ENCODE measurements around the gene TUBA1A. TPM values are rescaled to one million over a fixed set of nuclear protein-coding genes. Genes with fewer than 3 reads are reported as not detected.

TUBA1A gene
- total and polyA plus RNA-seq, 2 donors from 2014 or later: 94.3 to 128 TPM

DNA sequence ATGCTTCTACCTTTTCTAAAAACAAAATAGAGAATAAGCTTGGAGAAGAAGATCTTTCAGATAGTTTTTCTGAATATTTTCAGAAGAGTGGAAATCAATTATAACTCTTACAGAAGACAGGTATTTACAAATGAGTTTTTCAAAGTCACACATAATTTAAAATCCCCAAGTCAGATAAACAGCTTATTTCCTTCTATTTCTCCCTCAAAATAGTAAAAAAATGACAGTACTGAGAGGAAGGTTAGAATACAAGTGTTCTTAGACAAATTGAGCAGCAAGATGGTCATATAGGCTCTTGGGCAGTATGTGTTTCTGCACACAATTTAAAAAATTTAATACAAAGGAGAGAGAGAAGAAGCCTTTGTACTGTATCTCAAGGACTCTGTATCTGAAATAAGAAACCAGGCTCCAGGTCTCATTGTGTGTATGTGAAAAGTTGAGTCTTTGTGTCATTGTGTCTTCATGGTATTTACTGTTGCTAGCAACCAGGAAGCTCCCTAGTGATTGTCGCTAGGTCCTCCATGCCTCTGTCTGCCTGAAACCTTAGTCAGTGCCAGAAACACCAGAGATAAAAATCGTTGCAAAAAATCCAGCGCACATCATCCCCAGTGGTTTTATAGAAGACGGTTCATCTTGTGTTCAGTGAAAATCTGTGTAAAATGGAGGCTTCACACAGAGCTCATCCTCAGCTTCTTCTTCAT, 12.9 kb upstream of the TUBA1A start:
- Histone ChIP-seq H3K27me3 (ENCODE audit: control insufficient read depth, insufficient read depth, low read length) (no peaks in the 10 kb centered on the region), H3K9me3 (ENCODE audit: control insufficient read depth in 2 of 3, insufficient read depth in 1 of 3, low read length in 3 of 3) (no peaks in the 10 kb centered on the region), H3K27ac (ENCODE audit: low read depth in 2 of 2, low read length in 2 of 2) (peak overlapping the region; percentile 20 to 68), H3K4me3 (ENCODE audit: low read length in 3 of 3) (no peak overlapping the region), H3K36me3 (ENCODE audit: control insufficient read depth in 2 of 3, insufficient read depth in 3 of 3, low read length in 3 of 3) (no peaks in the 10 kb centered on the region), H3K4me1 (ENCODE audit: control insufficient read depth in 2 of 3, insufficient read depth in 2 of 3, low read depth in 1 of 3, low read length in 3 of 3) (peaks cover 0 to 4% (median 3%) of the 10 kb centered on the region in 3 donors), H3K9ac (ENCODE audit: low read length in 3 of 3) (peak overlapping the region in 1 of 3 donors; percentile 31)
- FAIRE-seq (no peak), DNase-seq (peak in 4 of 5 donors; percentile 23 to 47 (median 41))
- TF ChIP-seq CTCF (IDR thresholded peaks at IDR 0.05; ENCODE audit: borderline replicate concordance, extremely low read depth, insufficient read depth): no peak
- intact Hi-C loops (cut with DNase I): no loop called here

DNA sequence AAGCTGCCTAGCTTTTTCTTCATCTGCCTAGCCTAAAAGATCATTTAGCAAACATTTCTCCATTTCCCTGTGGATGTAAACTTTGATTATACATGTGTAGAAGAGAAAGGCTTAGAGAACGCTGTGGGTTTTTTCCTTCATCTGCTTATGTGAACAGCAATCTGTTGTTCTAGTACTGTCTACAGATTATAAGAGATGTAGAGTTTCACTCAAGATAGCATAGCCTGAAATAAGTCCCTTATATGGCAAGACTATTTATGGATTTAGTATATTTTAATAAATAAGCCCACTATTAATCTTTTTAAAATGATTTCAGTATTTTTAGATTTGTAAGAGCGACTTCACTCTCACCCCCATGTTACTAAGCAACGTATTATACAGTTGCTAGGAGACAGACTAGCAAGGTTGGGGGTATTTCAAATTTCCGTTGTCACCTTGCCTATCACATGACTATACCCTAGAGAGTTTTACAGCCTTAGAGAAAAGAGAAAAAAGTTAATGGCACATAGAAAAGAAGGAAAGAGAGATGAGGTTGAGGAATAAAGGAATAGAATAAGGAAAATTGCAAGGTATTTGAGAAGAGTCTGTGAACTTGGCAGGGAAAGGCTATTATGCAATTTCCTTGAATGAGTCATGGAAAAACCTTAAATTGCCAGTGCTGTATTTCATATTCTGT, 12.2 kb upstream of the TUBA1A start:
- no peak for TF ChIP-seq CTCF (IDR thresholded peaks at IDR 0.05; ENCODE audit: borderline replicate concordance, extremely low read depth, insufficient read depth)
- Histone ChIP-seq H3K9ac (ENCODE audit: low read length in 3 of 3) (no peak overlapping the region), H3K36me3 (ENCODE audit: control insufficient read depth in 2 of 3, insufficient read depth in 3 of 3, low read length in 3 of 3) (no peaks in the 10 kb centered on the region), H3K27me3 (ENCODE audit: control insufficient read depth, insufficient read depth, low read length) (no peaks in the 10 kb centered on the region), H3K4me3 (ENCODE audit: low read length in 3 of 3) (no peak overlapping the region), H3K4me1 (ENCODE audit: control insufficient read depth in 2 of 3, insufficient read depth in 2 of 3, low read depth in 1 of 3, low read length in 3 of 3) (peaks cover 0 to 4% (median 3%) of the 10 kb centered on the region in 3 donors), H3K27ac (ENCODE audit: low read depth in 2 of 2, low read length in 2 of 2) (peak overlapping the region; percentile 20 to 68), H3K9me3 (ENCODE audit: control insufficient read depth in 2 of 3, insufficient read depth in 1 of 3, low read length in 3 of 3) (no peaks in the 10 kb centered on the region)
- peak; percentile 70 for FAIRE-seq
- peak in 3 of 5 donors; percentile 2 to 73 (median 69) for DNase-seq
- intact Hi-C loops (cut with DNase I): no loop called here

DNA sequence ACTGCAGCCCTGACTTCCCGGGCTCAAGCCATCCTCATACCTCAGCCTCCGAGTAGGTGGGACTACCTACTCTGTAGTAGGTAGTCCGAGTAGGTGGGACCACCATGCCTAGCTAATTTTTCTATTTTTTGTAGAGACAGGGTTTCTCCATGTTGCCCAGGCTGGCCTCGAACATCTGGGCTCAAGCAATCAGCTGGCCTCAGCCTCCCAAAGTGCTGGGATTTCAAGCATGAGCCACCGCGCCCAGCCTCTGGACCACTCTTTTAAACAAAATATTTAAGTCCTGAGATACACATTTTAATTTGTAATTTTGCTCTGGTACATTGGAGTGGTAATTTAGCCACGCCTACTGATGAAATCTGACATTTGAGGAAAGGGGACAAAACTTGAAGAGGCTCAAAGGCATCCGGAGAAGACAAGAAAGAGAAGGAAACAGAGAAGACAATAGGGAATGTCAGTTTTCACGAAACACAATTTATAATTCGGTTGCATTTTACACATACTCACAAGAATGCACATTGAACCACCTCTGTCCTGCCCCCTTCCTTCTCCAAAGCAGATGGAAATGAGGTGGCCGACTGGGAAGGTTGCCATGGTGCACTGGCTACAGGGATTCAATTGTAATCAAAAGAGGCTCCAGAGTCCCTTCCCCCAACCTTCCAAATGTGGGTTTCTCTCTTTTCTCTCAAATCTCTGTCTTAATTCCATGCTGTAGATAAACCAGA, 9.7 kb upstream of the TUBA1A start:
- Histone ChIP-seq H3K4me1 (ENCODE audit: control insufficient read depth in 2 of 3, insufficient read depth in 2 of 3, low read depth in 1 of 3, low read length in 3 of 3) (peaks cover 0 to 4% (median 3%) of the 10 kb centered on the region in 3 donors), H3K27me3 (ENCODE audit: control insufficient read depth, insufficient read depth, low read length) (no peaks in the 10 kb centered on the region), H3K27ac (ENCODE audit: low read depth in 2 of 2, low read length in 2 of 2) (no peak overlapping the region), H3K9ac (ENCODE audit: low read length in 3 of 3) (no peak overlapping the region), H3K36me3 (ENCODE audit: control insufficient read depth in 2 of 3, insufficient read depth in 3 of 3, low read length in 3 of 3) (no peaks in the 10 kb centered on the region), H3K9me3 (ENCODE audit: control insufficient read depth in 2 of 3, insufficient read depth in 1 of 3, low read length in 3 of 3) (no peaks in the 10 kb centered on the region), H3K4me3 (ENCODE audit: low read length in 3 of 3) (no peak overlapping the region)
- FAIRE-seq: no peak
- TF ChIP-seq CTCF (IDR thresholded peaks at IDR 0.05; ENCODE audit: borderline replicate concordance, extremely low read depth, insufficient read depth): no peak
- DNase-seq: peak in 1 of 5 donors; percentile 23
- intact Hi-C loops (cut with DNase I): no loop called here
